Dedifferentiated amniotic fluid mesenchymal stem cell (primary cell): ENCODE data around the gene SOS1.
"Not testable (repeated sequence)": the region's sequence is repeated elsewhere in the genome, so short reads cannot be mapped to it uniquely, and the experiment has no call there.

Experiments
- DNase-seq: peaks from one replicate; pipeline ENCODE4 v3.0.0-alpha.2; 2016; ENCODE audit errors: extremely low spot score

SOS1 gene

DNA sequence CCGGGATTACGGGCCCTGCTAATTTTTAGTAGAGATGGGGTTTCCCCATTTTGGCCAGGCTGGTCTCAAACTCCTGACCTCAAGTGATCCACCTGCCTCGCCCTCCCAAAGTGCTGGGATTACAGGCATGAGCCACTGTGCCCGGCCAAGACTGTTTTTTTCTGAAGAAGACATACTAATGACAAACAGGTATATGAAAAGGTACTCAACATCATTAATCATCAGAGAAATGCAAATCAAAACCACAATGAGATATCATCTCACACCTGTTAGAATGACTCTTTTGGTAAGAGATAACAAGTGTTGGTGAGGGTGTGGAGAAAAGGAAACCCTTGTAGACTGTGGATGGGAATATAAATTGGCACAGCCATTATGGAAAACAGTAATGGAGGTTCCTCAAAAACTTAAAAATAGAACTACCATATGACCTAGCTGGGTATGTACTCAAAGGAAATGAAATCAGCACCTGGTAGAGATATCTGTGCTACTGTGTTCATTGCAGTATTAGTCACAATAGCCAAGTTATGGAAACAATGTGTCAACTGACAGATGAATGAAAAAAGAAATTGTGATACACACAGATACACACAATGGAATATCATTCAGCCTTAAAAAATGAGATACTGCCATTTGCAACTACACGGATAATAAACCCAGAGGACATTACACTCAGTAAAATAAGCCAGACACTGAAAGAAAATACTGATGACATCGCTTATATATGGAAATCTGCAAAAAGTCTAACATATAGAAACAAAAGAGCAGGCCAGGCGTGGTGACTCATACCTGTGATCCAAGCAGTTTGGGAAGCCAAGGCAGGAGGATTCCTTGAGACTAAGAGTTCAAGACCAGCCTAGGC, 20.8 kb downstream of the SOS1 start:
- no peak for DNase-seq

DNA sequence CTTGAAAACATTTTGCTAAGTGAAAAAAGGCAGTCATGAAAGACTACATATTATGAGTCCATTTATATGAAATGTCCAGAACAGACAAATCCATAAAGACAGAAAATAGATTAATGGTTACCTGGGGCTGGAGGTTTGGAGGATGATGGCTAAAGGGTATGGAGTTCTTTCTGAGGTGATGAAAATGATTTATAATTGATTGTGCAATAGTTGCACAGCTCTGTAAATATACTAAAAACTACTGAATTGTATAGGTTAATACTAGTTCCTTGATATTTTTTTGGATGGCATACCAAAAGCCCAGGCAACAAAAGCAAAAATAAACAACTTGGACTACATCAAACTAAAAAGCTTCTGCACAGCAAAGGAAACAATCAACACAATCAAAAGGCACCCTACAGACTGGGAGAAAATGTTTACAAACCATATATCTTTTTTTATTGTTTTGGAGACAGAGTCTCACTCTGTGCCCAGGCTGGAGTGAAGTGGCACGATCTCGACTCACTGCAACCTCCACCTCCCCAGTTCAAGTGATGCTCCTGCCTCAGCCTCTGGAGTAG, 21.5 kb downstream of the SOS1 start:
- DNase-seq, result no peak

DNA sequence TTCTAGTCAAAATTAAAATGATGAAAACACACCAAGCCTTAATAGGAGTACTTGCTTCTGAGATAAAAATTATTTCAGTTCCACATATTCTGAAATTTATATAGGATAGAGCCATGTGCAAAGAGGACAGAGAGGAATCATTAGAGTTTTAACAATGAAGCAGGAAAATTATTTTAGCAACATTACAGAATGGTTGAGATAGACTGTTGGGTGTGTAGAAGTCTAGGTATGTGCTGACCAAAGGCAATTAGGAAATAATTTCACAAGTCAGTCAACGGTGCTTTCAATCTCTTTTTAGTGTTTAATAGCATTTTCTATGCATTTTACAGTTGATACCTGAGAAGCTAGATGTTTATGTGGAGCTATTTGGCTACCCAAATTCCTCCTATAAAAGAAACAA, 25.2 kb downstream of the SOS1 start:
- no peak for DNase-seq

DNA sequence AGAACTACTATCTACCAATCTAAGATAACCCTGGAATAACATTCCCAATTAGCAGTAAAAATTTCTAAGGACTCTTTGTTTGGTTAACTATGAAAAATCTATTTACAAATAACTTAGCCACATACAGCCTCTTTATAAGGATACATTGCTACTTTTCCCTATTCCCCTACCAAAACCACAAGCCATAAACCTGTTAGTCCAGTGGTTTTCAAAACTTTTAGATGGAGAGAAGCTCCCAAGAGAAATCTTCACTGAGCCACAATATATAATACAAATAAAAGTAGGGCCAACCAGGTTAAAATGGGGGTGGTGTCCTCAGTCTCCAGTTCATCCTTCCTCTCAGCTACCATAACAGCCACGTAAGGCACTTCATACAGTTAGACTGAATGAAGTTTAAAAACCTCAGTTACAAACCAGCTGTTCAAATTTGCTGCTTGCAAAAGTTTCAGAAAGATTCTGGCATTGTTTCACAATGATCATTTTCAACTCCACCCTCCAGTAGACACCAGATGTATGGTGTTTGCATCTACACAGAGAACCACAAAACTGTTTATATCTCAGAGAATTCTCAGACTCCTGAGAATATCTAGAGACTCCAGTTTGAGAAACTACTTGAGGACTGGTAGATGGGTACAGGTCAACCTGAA, 26.0 kb downstream of the SOS1 start:
- peak; percentile 72 for DNase-seq

- no peak for DNase-seq
Observed at GRCh38 chr2:39093218-39093898, 27.5 kb downstream of the SOS1 start.

DNA sequence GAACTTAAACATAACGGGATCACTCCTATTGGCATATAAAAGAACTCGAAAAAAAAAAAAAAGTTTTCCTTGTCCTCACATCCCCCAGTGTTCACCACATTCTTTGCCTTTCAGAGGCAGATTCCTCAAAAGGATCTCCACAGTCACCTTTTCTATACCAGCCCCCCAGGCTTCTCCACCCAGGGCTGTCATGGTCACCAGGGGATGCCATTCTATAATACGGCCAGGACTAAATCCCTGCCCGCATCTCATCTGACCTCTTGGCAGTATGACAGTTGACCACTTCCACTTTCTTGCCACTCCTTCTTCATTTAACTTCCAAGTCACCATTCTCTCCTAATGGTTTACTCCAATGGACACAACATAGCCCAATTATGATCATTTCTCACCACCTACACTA, 29.3 kb downstream of the SOS1 start:
- no peak for DNase-seq

- DNase-seq, result no peak
Observed at GRCh38 chr2:39091063-39091462, 29.8 kb downstream of the SOS1 start.

DNA sequence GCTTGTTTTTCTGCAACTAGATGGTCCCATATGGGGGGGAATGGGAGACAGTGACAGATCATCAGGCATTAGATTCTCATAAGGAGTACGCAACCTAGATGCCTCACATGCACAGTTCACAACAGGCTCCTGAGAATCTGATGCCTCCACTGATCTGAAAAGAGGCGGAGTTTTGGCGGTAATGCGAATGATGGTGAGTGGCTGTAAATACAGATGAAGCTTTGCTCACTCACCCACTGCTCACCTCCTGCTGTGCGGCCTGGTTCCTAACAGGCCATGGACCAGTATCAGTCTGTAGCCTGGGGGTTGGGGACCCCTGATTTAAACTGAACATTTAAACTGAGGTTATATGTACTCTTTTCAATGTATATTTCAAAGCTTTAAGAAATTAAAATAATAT, 40.7 kb downstream of the SOS1 start:
- DNase-seq, result no peak

DNA sequence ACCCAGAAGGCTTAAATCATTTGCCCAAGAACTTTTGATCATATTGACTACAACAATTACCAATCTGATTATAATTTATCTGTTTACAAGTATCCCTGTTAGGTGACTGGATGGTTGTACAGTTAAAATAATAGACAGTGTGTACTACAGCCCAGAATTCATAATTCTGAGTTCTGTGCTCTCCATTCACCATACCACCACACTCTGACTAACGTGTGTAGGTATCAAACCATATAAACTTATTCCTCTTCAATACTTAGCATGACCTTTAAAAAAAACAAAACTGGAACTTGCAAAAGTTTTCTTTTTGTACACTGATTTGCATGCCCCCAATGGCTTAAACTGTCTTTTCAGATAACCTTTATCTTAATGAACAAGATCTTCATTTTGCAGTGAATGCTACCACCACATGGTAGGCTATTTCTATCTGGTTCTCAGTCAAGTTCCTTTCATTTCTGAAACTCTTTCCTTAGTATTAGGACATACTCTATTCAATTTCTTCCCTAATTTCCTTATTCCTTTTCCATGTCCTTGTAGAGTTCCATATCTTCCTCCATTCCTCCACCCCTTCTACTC, 50.9 kb downstream of the SOS1 start:
- DNase-seq, result no peak

DNA sequence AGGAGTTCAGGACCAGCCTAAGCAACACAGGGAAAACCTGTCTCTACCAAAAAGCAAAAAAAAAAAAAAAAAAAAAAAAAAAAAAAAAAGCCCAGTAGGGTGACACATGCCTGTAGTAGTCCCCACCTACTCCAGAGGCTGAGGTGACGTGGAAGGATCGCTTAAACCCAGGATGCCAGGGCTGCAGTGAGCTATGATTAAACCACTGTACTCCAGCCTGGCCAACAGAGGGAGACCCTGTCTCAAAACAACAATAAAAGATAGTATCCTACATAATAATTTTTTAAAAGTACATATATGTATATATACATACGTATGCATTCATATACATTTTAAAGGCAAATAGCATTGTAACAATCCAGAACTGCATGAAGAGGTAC, 51.7 kb downstream of the SOS1 start:
- no peak for DNase-seq

GRCh38 chr2:39068299-39069135, 52.3 kb downstream of the SOS1 start:
- DNase-seq, result peak; percentile 17

DNA sequence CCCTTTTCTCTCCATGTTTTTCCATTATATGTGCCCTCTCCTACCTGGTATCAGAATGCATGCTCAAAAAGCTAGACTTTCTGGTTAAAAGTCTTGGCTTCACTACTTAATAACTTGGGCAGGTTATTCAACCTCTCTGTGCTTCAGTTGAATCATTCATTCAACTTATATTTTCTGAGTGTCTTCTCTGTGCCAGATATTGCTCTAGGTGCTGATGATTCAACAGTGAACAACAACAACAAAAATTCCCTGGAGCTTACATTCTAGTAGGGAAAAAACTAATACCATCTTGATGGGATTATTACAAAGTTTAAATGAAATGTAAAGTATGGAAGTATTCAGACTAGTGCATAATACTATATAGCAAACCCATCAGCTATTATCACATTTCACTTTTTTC, 55.2 kb downstream of the SOS1 start:
- DNase-seq, result no peak

- DNase-seq, result no peak
Observed at GRCh38 chr2:39062320-39062719, 58.5 kb downstream of the SOS1 start.

DNA sequence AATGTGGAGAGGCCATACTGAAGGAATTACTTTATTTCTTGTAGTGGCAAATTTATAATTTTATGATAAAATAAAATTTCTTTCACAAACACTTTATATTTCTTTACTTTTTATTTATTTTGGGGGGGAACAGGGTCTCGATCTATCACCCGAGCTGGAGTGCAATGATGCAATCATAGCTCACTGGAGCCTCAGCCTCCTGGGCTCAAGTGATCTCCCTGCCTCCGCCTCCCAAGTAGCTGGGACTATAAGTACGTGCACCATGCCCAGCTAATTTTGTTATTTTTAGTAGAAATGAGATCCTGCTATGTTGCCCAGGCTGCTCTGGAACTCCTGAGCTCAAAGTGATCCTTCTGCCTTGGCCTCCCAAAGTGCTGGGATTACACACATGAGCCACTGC, 59.6 kb downstream of the SOS1 start:
- no peak for DNase-seq

GRCh38 chr2:39059366-39059952, 61.4 kb downstream of the SOS1 start:
- peak; percentile 78 for DNase-seq

DNA sequence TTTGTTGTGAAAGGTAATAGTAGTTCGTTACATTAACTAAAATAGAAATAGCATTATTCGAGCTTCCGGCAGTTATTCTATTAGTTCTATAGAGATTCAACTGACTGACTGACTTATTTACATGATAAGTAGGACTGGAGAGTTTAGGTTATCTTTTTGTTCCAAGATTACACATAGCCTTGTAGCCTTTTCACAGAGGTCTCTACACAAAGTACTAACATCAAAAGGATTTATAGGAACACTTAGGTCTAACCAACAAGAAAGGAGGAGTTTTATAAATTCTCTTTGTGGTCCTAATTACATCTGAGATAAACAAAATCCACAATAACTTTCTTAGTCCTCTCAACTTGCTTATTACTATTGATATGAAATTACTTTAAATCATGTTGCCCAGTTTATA, 62.8 kb downstream of the SOS1 start:
- no peak for DNase-seq

GRCh38 chr2:39052665-39053064, 68.2 kb downstream of the SOS1 start:
- DNase-seq, result not testable (repeated sequence)

DNA sequence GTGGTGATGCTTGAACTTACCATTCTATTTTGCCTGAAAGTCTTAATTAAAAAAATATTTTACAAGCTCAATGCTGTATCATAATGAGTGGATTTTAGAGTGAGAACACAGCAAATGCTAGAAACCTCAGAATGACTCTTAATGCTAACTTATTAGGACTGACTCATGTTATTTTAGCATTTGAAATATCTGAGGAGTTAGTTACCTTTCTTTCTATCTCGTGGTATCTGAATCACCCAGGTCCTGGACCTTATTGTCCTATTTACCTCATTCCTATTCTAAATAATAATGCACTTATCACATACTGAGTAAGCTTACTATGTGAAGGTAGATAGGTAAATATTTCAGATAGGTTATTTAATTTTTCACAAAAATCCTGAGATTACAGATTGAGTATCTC, 70.7 kb downstream of the SOS1 start:
- no peak for DNase-seq

- DNase-seq, result no peak
Observed at GRCh38 chr2:39039072-39039471, 81.8 kb downstream of the SOS1 start.

DNA sequence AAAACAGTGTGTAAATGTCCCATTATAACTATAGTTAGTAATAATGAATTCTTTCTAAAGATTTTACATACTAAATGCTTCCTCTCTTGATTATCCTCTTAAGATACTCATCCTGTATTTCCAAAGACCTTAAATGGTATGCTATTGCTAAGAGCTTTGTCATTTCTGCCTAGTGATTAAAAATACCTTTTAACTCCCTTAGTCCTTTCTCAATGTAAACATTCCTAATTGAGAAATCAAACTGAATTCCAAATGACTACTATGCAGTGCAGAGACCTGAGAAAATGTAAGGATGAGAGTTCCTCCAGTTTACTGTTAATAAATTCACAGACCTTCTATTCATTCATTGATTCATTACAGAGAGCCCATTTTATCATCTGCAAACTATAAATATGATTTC, 86.9 kb downstream of the SOS1 start:
- DNase-seq, result no peak

GRCh38 chr2:39027421-39027820, 93.4 kb downstream of the SOS1 start:
- no peak for DNase-seq
